Fibroblast of skin of left biceps (primary cell): ENCODE measurements around the gene TMEM81.

Source experiments
- DNase-seq, 2 experiments: peaks; one replicate each; pipeline ENCODE4 v3.0.0-alpha.2; 2013; ENCODE audit warnings: low read depth in 2 of 2

The TMEM81 gene

GRCh38 chr1:205076245-205076761, 8.0 kb downstream of the TMEM81 start:
- DNase-seq: no peak

GRCh38 chr1:205075642-205076155, 8.6 kb downstream of the TMEM81 start:
- no peak for DNase-seq

GRCh38 chr1:205074513-205074912, 9.7 kb downstream of the TMEM81 start:
- DNase-seq: no peak

- DNase-seq: no peak
Observed at GRCh38 chr1:205074084-205074483, 10.2 kb downstream of the TMEM81 start.

- no peak for DNase-seq
Observed at GRCh38 chr1:205073511-205073910, 10.7 kb downstream of the TMEM81 start.

- DNase-seq: no peak
Observed at GRCh38 chr1:205072881-205073280, 11.4 kb downstream of the TMEM81 start.

- no peak for DNase-seq
Observed at GRCh38 chr1:205072286-205072685, 12.0 kb downstream of the TMEM81 start.

GRCh38 chr1:205071801-205072200, 12.5 kb downstream of the TMEM81 start:
- DNase-seq: no peak

- DNase-seq: no peak
Observed at GRCh38 chr1:205071028-205071409, 13.2 kb downstream of the TMEM81 start.

- no peak for DNase-seq
Observed at GRCh38 chr1:205069371-205070125, 14.7 kb downstream of the TMEM81 start.

- peak; percentile 17 to 26 for DNase-seq
Observed at GRCh38 chr1:205068457-205069040, 15.7 kb downstream of the TMEM81 start.

- DNase-seq: no peak
Observed at GRCh38 chr1:205068001-205068400, 16.3 kb downstream of the TMEM81 start.

- no peak for DNase-seq
Observed at GRCh38 chr1:205067031-205067430, 17.2 kb downstream of the TMEM81 start.

GRCh38 chr1:205066141-205066818, 18.0 kb downstream of the TMEM81 start:
- no peak for DNase-seq

GRCh38 chr1:205065666-205066065, 18.6 kb downstream of the TMEM81 start:
- no peak for DNase-seq

GRCh38 chr1:205064741-205065316, 19.4 kb downstream of the TMEM81 start:
- DNase-seq: no peak

GRCh38 chr1:205064301-205064700, 20.0 kb downstream of the TMEM81 start:
- no peak for DNase-seq

- DNase-seq: no peak
Observed at GRCh38 chr1:205062895-205063294, 21.4 kb downstream of the TMEM81 start.

- DNase-seq: no peak
Observed at GRCh38 chr1:205062319-205062718, 21.9 kb downstream of the TMEM81 start.

GRCh38 chr1:205061665-205062069, 22.6 kb downstream of the TMEM81 start:
- DNase-seq: peak; percentile 19 to 25

- no peak for DNase-seq
Observed at GRCh38 chr1:205061227-205061626, 23.0 kb downstream of the TMEM81 start.

- no peak for DNase-seq
Observed at GRCh38 chr1:205060746-205061145, 23.5 kb downstream of the TMEM81 start.
